ENCODE results near the gene HRH1.
"Not testable (repeated sequence)": the region's sequence is repeated elsewhere in the genome, so short reads cannot be mapped to it uniquely, and the experiment has no call there.

HRH1 gene

GRCh38 chr3:11154036-11154952 is at the start of gene HRH1:
Gene HRH1, plus strand, starts transcription at chr3:11154493. Its CDS starts 104,545 bp downstream, at chr3:11259038.
- DNase-seq (ENCODE audit: extremely low read depth in 1 of 2, low read depth in 1 of 2): no peak

GRCh38 chr3:11113316-11113715 is 41.0 kb upstream of the HRH1 start:
- not testable (repeated sequence) for DNase-seq (ENCODE audit: extremely low read depth in 1 of 2, low read depth in 1 of 2)

GRCh38 chr3:11115548-11115947 is 38.7 kb upstream of the HRH1 start:
- DNase-seq (ENCODE audit: extremely low read depth in 1 of 2, low read depth in 1 of 2): no peak

- no peak for DNase-seq (ENCODE audit: extremely low read depth in 1 of 2, low read depth in 1 of 2)
Observed at GRCh38 chr3:11116336-11117059, 37.8 kb upstream of the HRH1 start.

GRCh38 chr3:11117591-11117990 is 36.7 kb upstream of the HRH1 start:
- DNase-seq (ENCODE audit: extremely low read depth in 1 of 2, low read depth in 1 of 2): no peak

GRCh38 chr3:11118181-11118682 is 36.1 kb upstream of the HRH1 start:
- no peak for DNase-seq (ENCODE audit: extremely low read depth in 1 of 2, low read depth in 1 of 2)

- no peak for DNase-seq (ENCODE audit: extremely low read depth in 1 of 2, low read depth in 1 of 2)
Observed at GRCh38 chr3:11120091-11120805, 34.0 kb upstream of the HRH1 start.

GRCh38 chr3:11126653-11127052 is 27.6 kb upstream of the HRH1 start:
- DNase-seq (ENCODE audit: extremely low read depth in 1 of 2, low read depth in 1 of 2): no peak

GRCh38 chr3:11128682-11129632 is 25.3 kb upstream of the HRH1 start:
- DNase-seq (ENCODE audit: extremely low read depth in 1 of 2, low read depth in 1 of 2): no peak

- no peak for DNase-seq (ENCODE audit: extremely low read depth in 1 of 2, low read depth in 1 of 2)
Observed at GRCh38 chr3:11130385-11130784, 23.9 kb upstream of the HRH1 start.

- no peak for DNase-seq (ENCODE audit: extremely low read depth in 1 of 2, low read depth in 1 of 2)
Observed at GRCh38 chr3:11131371-11131770, 22.9 kb upstream of the HRH1 start.

GRCh38 chr3:11131886-11132285 is 22.4 kb upstream of the HRH1 start:
- not testable (repeated sequence) for DNase-seq (ENCODE audit: extremely low read depth in 1 of 2, low read depth in 1 of 2)

- no peak for DNase-seq (ENCODE audit: extremely low read depth in 1 of 2, low read depth in 1 of 2)
Observed at GRCh38 chr3:11132861-11133260, 21.4 kb upstream of the HRH1 start.

- no peak for DNase-seq (ENCODE audit: extremely low read depth in 1 of 2, low read depth in 1 of 2)
Observed at GRCh38 chr3:11134794-11135193, 19.5 kb upstream of the HRH1 start.

GRCh38 chr3:11136116-11136515 is 18.2 kb upstream of the HRH1 start:
- DNase-seq (ENCODE audit: extremely low read depth in 1 of 2, low read depth in 1 of 2): no peak

- no peak for DNase-seq (ENCODE audit: extremely low read depth in 1 of 2, low read depth in 1 of 2)
Observed at GRCh38 chr3:11136830-11137626, 17.3 kb upstream of the HRH1 start.

GRCh38 chr3:11137627-11137959 is 16.7 kb upstream of the HRH1 start:
- no peak for DNase-seq (ENCODE audit: extremely low read depth in 1 of 2, low read depth in 1 of 2)

GRCh38 chr3:11138371-11138770 is 15.9 kb upstream of the HRH1 start:
- DNase-seq (ENCODE audit: extremely low read depth in 1 of 2, low read depth in 1 of 2): no peak

GRCh38 chr3:11140030-11140712 is 14.1 kb upstream of the HRH1 start:
- no peak for DNase-seq (ENCODE audit: extremely low read depth in 1 of 2, low read depth in 1 of 2)

Data from activated CD8-positive, alpha-beta memory T cell treated with anti-CD3 and anti-CD28 coated beads for 1 hour (primary cell).